Erythroblast (primary cell): ENCODE measurements around the gene RPGR.

ENCODE experiments used
- GATA1 ChIP-seq: IDR thresholded peaks from 2 replicates; pipeline ENCODE4 v1.6.1; 2011; ENCODE audit warnings: low read depth, mild to moderate bottlenecking, control low read depth, low read length, moderate library complexity
- POLR2A ChIP-seq: IDR thresholded peaks from 2 replicates; pipeline ENCODE4 v1.6.1; 2011; ENCODE audit warnings: mild to moderate bottlenecking, low read length

DNA sequence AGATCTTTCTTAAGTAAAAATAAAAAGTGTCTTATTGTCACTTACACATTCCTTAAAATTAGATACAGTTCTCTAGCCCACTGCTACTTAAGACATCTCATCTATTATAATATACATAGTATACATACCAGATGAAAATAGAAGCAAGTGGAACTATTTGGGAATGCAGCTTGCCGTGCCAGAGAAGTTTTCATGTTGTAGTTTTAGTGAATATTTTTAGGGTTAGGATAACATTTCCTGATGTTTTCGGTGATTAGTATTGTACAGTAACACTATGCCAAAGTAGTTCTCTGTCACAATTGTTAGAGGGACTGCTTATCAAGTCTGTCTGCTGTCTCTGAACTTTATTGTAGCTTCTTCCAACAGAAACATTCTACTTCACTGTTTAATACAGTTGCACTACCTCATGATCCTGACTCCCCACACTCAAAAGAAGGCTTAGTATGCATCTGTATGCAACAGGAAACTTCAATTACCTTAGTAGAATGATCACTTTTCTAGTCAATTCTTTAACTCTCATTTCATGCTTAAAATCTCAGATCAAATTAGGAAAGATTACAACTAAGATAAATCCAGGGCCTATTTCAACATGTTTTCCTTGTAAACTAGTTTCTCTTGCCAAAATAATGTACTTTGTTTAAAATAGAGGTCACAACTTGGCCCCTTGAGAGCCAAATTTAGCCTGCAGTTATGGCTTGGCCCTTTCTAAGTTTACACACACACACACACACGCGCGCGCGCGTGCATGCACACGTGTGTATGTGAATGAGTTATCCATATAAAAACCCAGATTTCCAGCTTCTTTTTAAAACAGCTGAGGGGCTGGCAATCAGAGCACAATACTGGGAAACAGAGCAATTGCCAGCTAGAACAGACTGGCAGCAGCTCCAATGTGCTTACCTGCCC is 64.3 kb downstream of the RPGR start:
- no peak for TF ChIP-seq POLR2A
- TF ChIP-seq GATA1, result no peak
